NB4 (cell line): ENCODE measurements around the gene ADSS1.

Experiments used
- TF ChIP-seq, protein P1 (sequence below): IDR thresholded peaks from 2 replicates; pipeline ENCODE4 v1.6.1; 2011; ENCODE audit warnings: low read depth, low read length
- TF ChIP-seq, protein P2 (sequence below): IDR thresholded peaks from one replicate; pipeline ENCODE4 v1.5.1; 2012; ENCODE audit warnings: low read depth, low read length

DNA sequence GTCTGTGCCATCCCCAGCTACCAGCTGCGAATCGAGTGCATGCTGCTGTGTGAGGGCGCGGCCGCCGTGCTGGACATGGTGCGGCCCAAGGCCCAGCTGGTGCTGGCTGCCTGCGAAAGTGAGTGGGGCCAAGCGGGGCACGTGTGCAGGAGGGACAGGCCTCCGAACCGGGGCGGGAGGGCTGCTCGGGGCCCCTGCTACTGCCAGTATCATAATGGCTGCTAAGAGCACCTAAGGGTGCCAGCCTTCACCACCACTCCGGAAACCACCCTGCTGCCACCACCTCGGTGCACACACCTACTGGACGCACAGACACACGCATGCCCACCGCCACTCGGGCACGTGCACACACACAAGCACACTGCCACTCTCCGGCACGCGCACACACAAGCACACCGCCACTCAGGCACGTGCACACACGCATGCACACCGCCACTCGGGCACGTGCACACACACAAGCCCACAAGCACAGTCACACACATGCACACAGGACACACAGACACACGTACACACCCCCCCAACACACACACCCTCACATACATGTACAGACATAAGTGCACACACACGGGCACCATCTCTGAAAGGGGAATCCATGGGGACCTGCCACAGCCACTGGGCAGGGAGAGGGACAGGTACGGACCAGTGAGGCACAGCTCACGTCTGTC, 13.8 kb upstream of the ADSS1 start:
- TF ChIP-seq, protein P1, sequence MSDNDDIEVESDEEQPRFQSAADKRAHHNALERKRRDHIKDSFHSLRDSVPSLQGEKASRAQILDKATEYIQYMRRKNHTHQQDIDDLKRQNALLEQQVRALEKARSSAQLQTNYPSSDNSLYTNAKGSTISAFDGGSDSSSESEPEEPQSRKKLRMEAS = no peak
- TF ChIP-seq, protein P2, sequence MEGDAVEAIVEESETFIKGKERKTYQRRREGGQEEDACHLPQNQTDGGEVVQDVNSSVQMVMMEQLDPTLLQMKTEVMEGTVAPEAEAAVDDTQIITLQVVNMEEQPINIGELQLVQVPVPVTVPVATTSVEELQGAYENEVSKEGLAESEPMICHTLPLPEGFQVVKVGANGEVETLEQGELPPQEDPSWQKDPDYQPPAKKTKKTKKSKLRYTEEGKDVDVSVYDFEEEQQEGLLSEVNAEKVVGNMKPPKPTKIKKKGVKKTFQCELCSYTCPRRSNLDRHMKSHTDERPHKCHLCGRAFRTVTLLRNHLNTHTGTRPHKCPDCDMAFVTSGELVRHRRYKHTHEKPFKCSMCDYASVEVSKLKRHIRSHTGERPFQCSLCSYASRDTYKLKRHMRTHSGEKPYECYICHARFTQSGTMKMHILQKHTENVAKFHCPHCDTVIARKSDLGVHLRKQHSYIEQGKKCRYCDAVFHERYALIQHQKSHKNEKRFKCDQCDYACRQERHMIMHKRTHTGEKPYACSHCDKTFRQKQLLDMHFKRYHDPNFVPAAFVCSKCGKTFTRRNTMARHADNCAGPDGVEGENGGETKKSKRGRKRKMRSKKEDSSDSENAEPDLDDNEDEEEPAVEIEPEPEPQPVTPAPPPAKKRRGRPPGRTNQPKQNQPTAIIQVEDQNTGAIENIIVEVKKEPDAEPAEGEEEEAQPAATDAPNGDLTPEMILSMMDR = no peak
